HUDEP-2 (cell line): ENCODE measurements around the gene TFPI.

Source experiments
- DNase-seq, 76 experiments: peaks; one replicate each; lab custom pipeline; 2025; ENCODE audit not compliant: unreplicated experiment in 76 of 76; lab: John Stamatoyannopoulos, UW

Gene TFPI

DNA sequence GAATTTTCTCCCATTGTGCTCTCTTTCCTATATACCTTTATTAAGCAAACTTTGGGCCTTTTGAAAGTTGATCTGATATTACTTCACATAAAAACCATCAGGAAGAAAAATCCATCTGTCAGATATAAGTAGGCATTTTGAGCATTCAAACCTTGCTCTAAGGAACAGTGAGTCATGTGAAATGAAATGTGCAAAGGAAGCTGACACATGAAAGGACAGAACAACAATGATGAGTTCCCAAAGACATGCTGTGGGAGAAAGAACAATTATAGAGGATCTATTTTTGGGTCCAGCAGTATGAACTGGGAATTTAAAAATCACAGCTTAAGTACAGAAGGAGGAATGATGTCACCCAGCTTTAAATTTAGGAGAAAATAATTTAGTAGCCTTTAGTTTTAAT, 124.2 kb downstream of the TFPI start:
- DNase-seq = no peak

DNA sequence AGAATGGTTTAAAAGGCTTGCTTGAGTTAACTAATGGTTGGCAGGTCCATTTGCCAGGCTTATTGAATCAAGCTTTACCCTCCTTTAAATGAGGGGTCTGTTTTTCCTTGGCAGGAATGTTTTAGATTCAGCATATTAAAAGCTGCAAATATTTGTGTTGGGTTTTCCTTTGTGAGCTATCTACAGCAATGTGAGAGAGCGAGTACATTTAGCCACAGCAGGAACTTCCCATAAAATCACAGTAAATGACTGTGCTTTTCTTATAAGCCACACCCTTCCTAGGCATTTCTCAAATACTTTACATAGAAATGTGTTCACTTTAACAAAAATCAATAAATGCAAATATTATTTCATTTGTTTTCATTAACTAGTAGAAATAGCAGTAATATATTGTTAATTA, 130.1 kb downstream of the TFPI start:
- no peak for DNase-seq

DNA sequence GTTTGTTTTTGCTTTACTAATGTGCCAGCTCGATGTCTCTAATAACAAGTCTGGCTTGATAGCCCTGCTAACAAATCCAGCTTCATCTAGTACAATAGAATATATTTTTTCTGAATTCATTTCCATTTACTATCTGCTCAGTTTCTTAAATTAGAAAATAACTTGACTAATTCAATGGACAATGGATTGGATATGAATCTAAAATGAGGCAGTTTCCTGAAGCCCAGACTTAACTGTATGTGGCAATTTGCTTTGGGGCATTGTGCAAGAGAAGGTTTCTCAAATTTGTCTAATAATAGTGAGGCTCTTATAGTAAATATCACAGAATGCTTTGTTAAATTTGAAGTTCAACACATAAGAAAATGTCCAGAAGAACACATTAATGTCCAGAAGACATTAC, 132.0 kb downstream of the TFPI start:
- DNase-seq = no peak

DNA sequence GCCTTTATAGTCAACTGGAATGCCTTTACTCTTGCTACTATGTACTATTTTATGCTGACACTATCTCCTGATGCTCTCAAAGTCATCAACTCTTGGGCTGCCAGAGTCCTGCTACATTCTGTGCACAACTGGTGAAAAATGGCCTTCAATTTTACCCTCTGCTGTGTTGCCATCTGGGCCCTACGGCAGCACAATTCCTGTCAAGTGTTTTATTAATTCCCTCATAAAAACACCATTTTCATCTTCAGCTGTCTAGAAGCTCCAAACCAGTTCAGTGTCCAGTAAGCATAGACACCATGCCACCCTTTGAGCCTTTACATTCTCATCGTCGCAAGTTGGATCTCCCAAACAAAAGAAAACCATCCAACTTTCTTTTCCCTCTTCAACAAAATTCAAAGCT, 132.7 kb downstream of the TFPI start:
- DNase-seq = no peak

DNA sequence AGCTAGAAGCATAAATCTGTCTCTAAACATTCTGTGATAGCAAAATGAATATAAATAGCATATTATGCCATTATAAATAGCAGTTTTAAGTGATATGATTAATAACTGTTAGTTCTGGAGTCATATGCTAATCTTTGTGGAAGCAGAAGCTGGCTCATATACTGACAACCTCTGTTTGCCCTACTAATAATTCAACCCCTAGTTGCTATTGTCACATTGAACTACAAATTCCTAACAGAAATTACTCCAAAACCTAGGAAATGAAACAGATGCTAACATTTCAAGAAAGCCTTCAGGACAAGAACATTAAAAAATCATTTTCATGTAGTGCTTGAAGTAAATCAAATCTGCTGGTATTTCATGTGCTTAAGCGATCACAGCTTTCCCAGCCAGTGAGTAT, 134.4 kb downstream of the TFPI start:
- no peak for DNase-seq

DNA sequence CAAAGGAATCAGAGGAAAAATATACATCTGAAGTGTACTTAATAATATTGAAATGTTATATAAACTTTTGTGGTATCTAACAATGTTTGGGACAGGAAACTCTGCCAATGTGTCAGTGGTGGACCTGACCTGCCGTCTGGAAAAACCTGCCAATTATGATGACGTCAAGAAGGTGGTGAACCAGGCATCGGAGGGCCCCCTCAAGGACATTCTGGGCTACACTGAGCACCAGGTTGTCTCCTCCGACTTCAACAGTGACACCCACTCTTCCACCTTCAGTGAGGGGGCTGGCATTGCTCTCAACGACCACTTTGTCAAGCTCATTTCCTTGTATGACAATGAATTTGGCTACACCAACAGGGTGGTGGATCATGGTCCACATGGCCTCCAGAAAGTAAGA, 138.8 kb downstream of the TFPI start:
- DNase-seq = no peak
